OCI-LY1 (cell line): ENCODE results near the gene KCNB1.

Source experiments
- H2AFZ ChIP-seq: fragments of 200-600 bp; sonication (generic), shearing (Covaris generic); 2 replicates; pipeline ENCODE4 v1.6.0; 2014; ENCODE audit warnings: antibody characterized with exemption, mild to moderate bottlenecking, low read length
- H3F3A ChIP-seq: fragments of 200-600 bp; sonication (generic), shearing (Covaris generic); 2 replicates; pipeline ENCODE4 v1.6.0; 2014; ENCODE audit warnings: mild to moderate bottlenecking, antibody characterized with exemption, low read length, moderate library complexity; ENCODE audit not compliant: insufficient read depth
- H3K27ac ChIP-seq: fragments of 200-600 bp; sonication (generic); 2 replicates; pipeline ENCODE4 v1.5.1; 2014; ENCODE audit warnings: low read length, mixed run types, mild to moderate bottlenecking, low read depth; ENCODE audit not compliant: poor library complexity, severe bottlenecking
- H3K27me3 ChIP-seq: fragments of 200-600 bp; sonication (generic); 2 replicates; pipeline ENCODE4 v1.6.0; 2014; ENCODE audit warnings: antibody characterized with exemption, mild to moderate bottlenecking, low read length, moderate library complexity; ENCODE audit not compliant: insufficient read depth
- H3K36me3 ChIP-seq: fragments of 200-600 bp; sonication (generic); 2 replicates; pipeline ENCODE4 v1.6.1; 2014; ENCODE audit warnings: mild to moderate bottlenecking, antibody characterized with exemption, low read length, moderate library complexity, mixed read lengths; ENCODE audit not compliant: insufficient read depth
- H3K4me1 ChIP-seq: fragments of 200-600 bp; sonication (generic); 2 replicates; pipeline ENCODE4 v1.5.1; 2014; ENCODE audit warnings: mild to moderate bottlenecking, low read length, moderate library complexity; ENCODE audit not compliant: insufficient read depth, severe bottlenecking
- H3K4me2 ChIP-seq: fragments of 200-600 bp; sonication (generic), shearing (Covaris generic); 2 replicates; pipeline ENCODE4 v1.6.1; 2014; ENCODE audit warnings: low read length
- H3K4me3 ChIP-seq: fragments of 200-600 bp; sonication (generic); 2 replicates; pipeline ENCODE4 v1.5.1; 2014; ENCODE audit warnings: low read length, low read depth, mild to moderate bottlenecking, mixed read lengths; ENCODE audit not compliant: poor library complexity, severe bottlenecking
- H3K79me2 ChIP-seq: fragments of 200-600 bp; shearing (Covaris generic); 2 replicates; pipeline ENCODE4 v1.6.1; 2016; ENCODE audit warnings: mixed run types, low read length, mixed read lengths; ENCODE audit not compliant: insufficient read depth
- H3K9ac ChIP-seq: fragments of 200-600 bp; sonication (generic), shearing (Covaris generic); 2 replicates; pipeline ENCODE4 v1.6.1; 2014; ENCODE audit warnings: mild to moderate bottlenecking, low read length, mixed read lengths
- H3K9me2 ChIP-seq: fragments of 200-600 bp; sonication (generic), shearing (Covaris generic); 2 replicates; pipeline ENCODE4 v1.6.1; 2014; ENCODE audit warnings: low read depth, mild to moderate bottlenecking, low read length, mixed read lengths
- H3K9me3 ChIP-seq: fragments of 200-600 bp; shearing (Covaris generic); 2 replicates; pipeline ENCODE4 v1.6.1; 2014; ENCODE audit warnings: low read length, mixed read lengths
- H4K20me1 ChIP-seq: fragments of 200-600 bp; sonication (generic), shearing (Covaris generic); 2 replicates; pipeline ENCODE4 v1.6.0; 2016; ENCODE audit warnings: mild to moderate bottlenecking, low read length; ENCODE audit not compliant: insufficient read depth
- EZH2 ChIP-seq: fragments of 200-600 bp; sonication (generic), shearing (Covaris generic); IDR thresholded peaks from 2 replicates; pipeline ENCODE4 v1.8.0; 2017; ENCODE audit warnings: borderline replicate concordance, mixed run types, mild to moderate bottlenecking, antibody characterized with exemption, low read length, moderate library complexity, mixed read lengths
- TF ChIP-seq, protein P1 (sequence below): fragments of 200-600 bp; sonication (generic), shearing (Covaris generic); IDR thresholded peaks from 2 replicates; pipeline ENCODE4 v1.5.1; 2017; ENCODE audit warnings: mild to moderate bottlenecking, antibody characterized with exemption, low read length, moderate library complexity, mixed read lengths

Gene KCNB1

GRCh38 chr20:49452011-49452482, 30.4 kb downstream of the KCNB1 start:
- no peak overlapping the region for H3K4me3 ChIP-seq
- H3K27ac ChIP-seq, result no peak overlapping the region
- no peak overlapping the region for H2AFZ ChIP-seq
- no peaks in the 10 kb centered on the region for H3F3A ChIP-seq
- TF ChIP-seq EZH2, result no peak
- TF ChIP-seq, protein P1, sequence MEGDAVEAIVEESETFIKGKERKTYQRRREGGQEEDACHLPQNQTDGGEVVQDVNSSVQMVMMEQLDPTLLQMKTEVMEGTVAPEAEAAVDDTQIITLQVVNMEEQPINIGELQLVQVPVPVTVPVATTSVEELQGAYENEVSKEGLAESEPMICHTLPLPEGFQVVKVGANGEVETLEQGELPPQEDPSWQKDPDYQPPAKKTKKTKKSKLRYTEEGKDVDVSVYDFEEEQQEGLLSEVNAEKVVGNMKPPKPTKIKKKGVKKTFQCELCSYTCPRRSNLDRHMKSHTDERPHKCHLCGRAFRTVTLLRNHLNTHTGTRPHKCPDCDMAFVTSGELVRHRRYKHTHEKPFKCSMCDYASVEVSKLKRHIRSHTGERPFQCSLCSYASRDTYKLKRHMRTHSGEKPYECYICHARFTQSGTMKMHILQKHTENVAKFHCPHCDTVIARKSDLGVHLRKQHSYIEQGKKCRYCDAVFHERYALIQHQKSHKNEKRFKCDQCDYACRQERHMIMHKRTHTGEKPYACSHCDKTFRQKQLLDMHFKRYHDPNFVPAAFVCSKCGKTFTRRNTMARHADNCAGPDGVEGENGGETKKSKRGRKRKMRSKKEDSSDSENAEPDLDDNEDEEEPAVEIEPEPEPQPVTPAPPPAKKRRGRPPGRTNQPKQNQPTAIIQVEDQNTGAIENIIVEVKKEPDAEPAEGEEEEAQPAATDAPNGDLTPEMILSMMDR, result no peak
- H3K9me2 ChIP-seq, result no peaks in the 10 kb centered on the region
- H3K4me1 ChIP-seq, result no peaks in the 10 kb centered on the region
- no peak overlapping the region for H3K4me2 ChIP-seq
- peaks cover 5% of the 10 kb centered on the region; the same call in 1 of the 2 replicates for H3K27me3 ChIP-seq
- no peaks in the 10 kb centered on the region for H4K20me1 ChIP-seq
- H3K9me3 ChIP-seq, result no peaks in the 10 kb centered on the region
- H3K36me3 ChIP-seq, result no peaks in the 10 kb centered on the region
- H3K79me2 ChIP-seq, result no peaks in the 10 kb centered on the region
- H3K9ac ChIP-seq, result no peak overlapping the region

DNA sequence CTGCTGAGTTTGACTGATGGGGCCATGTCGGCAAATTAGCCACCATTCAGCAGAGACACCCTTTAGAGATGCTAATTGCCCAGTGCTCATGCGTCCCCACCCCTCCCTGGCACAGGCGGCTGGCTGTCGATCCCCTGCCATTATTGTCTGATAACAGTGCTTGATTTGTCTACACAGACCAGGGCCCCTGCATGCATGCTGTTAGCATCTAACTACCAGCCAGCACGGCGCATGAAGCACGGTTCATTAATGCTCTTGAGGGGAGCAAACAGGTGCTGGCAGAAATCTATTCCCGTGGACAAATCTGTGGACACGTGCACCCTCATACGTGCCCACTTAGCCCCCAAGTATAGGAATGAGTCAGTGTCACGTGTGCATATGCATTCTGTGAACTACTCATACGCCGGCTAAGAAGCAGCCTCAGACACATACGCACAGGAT, 32.2 kb downstream of the KCNB1 start:
- H3K9me3 ChIP-seq, result no peaks in the 10 kb centered on the region
- TF ChIP-seq, protein P1, result no peak
- TF ChIP-seq EZH2, result no peak
- peaks cover 5% of the 10 kb centered on the region; the same call in 1 of the 2 replicates for H3K27me3 ChIP-seq
- H3F3A ChIP-seq, result no peaks in the 10 kb centered on the region
- H3K36me3 ChIP-seq, result no peaks in the 10 kb centered on the region
- H3K4me2 ChIP-seq, result no peak overlapping the region
- H3K4me1 ChIP-seq, result no peaks in the 10 kb centered on the region
- H3K9me2 ChIP-seq, result no peaks in the 10 kb centered on the region
- H2AFZ ChIP-seq, result no peak overlapping the region
- H3K79me2 ChIP-seq, result no peaks in the 10 kb centered on the region
- no peak overlapping the region for H3K9ac ChIP-seq
- H3K27ac ChIP-seq, result no peak overlapping the region
- H4K20me1 ChIP-seq, result no peaks in the 10 kb centered on the region
- no peak overlapping the region for H3K4me3 ChIP-seq

DNA sequence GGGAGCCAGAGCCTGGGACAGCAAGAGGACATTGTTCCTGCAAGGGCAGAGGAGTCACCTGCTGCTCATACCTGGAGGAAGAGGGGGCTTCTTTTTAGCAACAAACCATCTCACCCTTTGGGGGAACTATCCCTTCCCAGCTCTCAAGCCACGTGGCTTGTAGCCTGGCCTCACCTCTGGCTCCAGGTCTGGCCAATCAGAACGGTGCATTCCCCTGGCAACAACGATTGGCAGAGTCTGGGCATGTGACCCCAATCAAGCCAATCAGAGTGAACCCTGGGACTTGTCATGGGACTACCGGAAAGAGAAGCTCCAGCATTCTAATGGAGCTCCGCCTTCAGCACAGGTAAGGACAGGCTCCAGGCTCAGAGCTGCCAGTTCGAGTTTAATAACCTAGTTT, 33.6 kb downstream of the KCNB1 start:
- H3K9ac ChIP-seq, result no peak overlapping the region
- no peak for TF ChIP-seq EZH2
- TF ChIP-seq, protein P1, result no peak
- no peaks in the 10 kb centered on the region for H3K79me2 ChIP-seq
- no peak overlapping the region for H2AFZ ChIP-seq
- H3K4me2 ChIP-seq, result no peak overlapping the region
- H4K20me1 ChIP-seq, result no peaks in the 10 kb centered on the region
- no peaks in the 10 kb centered on the region for H3K4me1 ChIP-seq
- no peaks in the 10 kb centered on the region for H3K9me2 ChIP-seq
- H3K4me3 ChIP-seq, result no peak overlapping the region
- no peaks in the 10 kb centered on the region for H3K9me3 ChIP-seq
- H3K36me3 ChIP-seq, result no peaks in the 10 kb centered on the region
- no peaks in the 10 kb centered on the region for H3F3A ChIP-seq
- H3K27ac ChIP-seq, result no peak overlapping the region
- peaks cover 5% of the 10 kb centered on the region; the same call in 1 of the 2 replicates for H3K27me3 ChIP-seq
